OCI-LY7 (cell line): Measurements from ENCODE around the gene PLD5. TPM values are rescaled to one million over a fixed set of nuclear protein-coding genes. Genes with fewer than 3 reads are reported as not detected.
"Not testable (repeated sequence)": the region's sequence is repeated elsewhere in the genome, so short reads cannot be mapped to it uniquely, and the experiment has no call there.

Experiments used
- BruUV-seq: library from RNA; stranded (reverse); fragments of 400-500 nt; replicated peaks from 2 replicates; lab custom pipeline; 2021; lab: Mats Ljungman, UMichigan
- CTCF ChIA-PET: fragments of 300-600 bp; sonication (Branson Sonifier 250); formaldehyde crosslinking; loops from one replicate; lab custom pipeline; 2022; ENCODE audit warnings: antibody characterized with exemption; ENCODE audit not compliant: unreplicated experiment; lab: Charles Lee
- POLR2A ChIA-PET: fragments of 300-600 bp; sonication (Branson Sonifier 250); formaldehyde crosslinking; loops from one replicate; lab custom pipeline; 2022; ENCODE audit warnings: antibody characterized with exemption; lab: Charles Lee
- DNase-seq: peaks from one replicate; pipeline ENCODE4 v3.0.0-alpha.2; 2015; ENCODE audit warnings: low spot score
- H2AFZ ChIP-seq: fragments of 200-600 bp; sonication (generic), shearing (Covaris generic); 2 replicates; pipeline ENCODE4 v1.6.1; 2014; ENCODE audit warnings: mild to moderate bottlenecking, antibody characterized with exemption, low read length, moderate library complexity
- H3K27ac ChIP-seq: fragments of 200-600 bp; sonication (generic); 2 replicates; pipeline ENCODE4 v1.5.1; 2014; ENCODE audit warnings: mixed run types, low read depth, mild to moderate bottlenecking, moderate library complexity, low read length, inconsistent platforms; ENCODE audit not compliant: poor library complexity, severe bottlenecking
- H3K36me3 ChIP-seq: fragments of 200-600 bp; sonication (generic); 2 replicates; pipeline ENCODE4 v1.6.1; 2014; ENCODE audit warnings: mild to moderate bottlenecking, antibody characterized with exemption, low read length, moderate library complexity, mixed read lengths; ENCODE audit not compliant: insufficient read depth
- H3K4me1 ChIP-seq: fragments of 200-600 bp; sonication (generic); 2 replicates; pipeline ENCODE4 v1.5.1; 2014; ENCODE audit warnings: mild to moderate bottlenecking, low read length; ENCODE audit not compliant: insufficient read depth, poor library complexity, severe bottlenecking
- H3K4me2 ChIP-seq: fragments of 200-600 bp; sonication (generic); 2 replicates; pipeline ENCODE4 v1.6.1; 2014; ENCODE audit warnings: mild to moderate bottlenecking, low read length
- H3K4me3 ChIP-seq: fragments of 200-600 bp; sonication (generic); 2 replicates; pipeline ENCODE4 v1.5.1; 2014; ENCODE audit warnings: mild to moderate bottlenecking, low read depth, low read length; ENCODE audit not compliant: poor library complexity, severe bottlenecking
- H3K79me2 ChIP-seq: fragments of 200-600 bp; sonication (generic); 2 replicates; pipeline ENCODE4 v1.6.1; 2016; ENCODE audit warnings: low read depth, mild to moderate bottlenecking, low read length, moderate library complexity, mixed read lengths; ENCODE audit not compliant: insufficient read depth
- H3K9me2 ChIP-seq: fragments of 200-600 bp; sonication (generic); 2 replicates; pipeline ENCODE4 v1.6.1; 2016; ENCODE audit warnings: mild to moderate bottlenecking, low read length, mixed read lengths; ENCODE audit not compliant: insufficient read depth
- H3K9me3 ChIP-seq: fragments of 200-600 bp; sonication (generic); 2 replicates; pipeline ENCODE4 v1.6.1; 2014; ENCODE audit warnings: mild to moderate bottlenecking, mixed run types, low read length, mixed read lengths
- H4K20me1 ChIP-seq: fragments of 200-600 bp; sonication (generic); 2 replicates; pipeline ENCODE4 v1.6.1; 2014; ENCODE audit warnings: mild to moderate bottlenecking, antibody characterized with exemption, low read length, moderate library complexity, mixed read lengths; ENCODE audit not compliant: insufficient read depth
- CTCF ChIP-seq: fragments of 200-600 bp; sonication (generic); conservative IDR thresholded peaks from 2 replicates; pipeline ENCODE4 v1.5.1; 2014; ENCODE audit warnings: mild to moderate bottlenecking, antibody characterized with exemption, low read length, moderate library complexity, mixed read lengths
- EZH2phosphoT487 ChIP-seq: fragments of 200-600 bp; sonication (generic); IDR thresholded peaks from 2 replicates; pipeline ENCODE4 v1.6.1; 2018; ENCODE audit warnings: low read depth, borderline replicate concordance, mild to moderate bottlenecking, mixed run types, antibody characterized with exemption, low read length, moderate library complexity, mixed read lengths
- intact Hi-C: fragments of 100-400 bp; cut with micrococcal nuclease; formaldehyde crosslinking; loops from one replicate; pipeline ENCODE4 v1.10.0; 2022; ENCODE audit not compliant: unreplicated experiment
- total RNA-seq, 2 experiments: library from RNA; depleted of rRNA in 1 of 2; stranded (reverse); fragments of >200 nt in 1 of 2; shearing (Covaris generic) in 1 of 2; gene quantifications; 2 replicates each; pipeline ENCODE4 v1.2.3, GENCODE V29; 2014 to 2022

Gene PLD5
- total RNA-seq, 2 experiments from 2014 or later, result not detected

DNA sequence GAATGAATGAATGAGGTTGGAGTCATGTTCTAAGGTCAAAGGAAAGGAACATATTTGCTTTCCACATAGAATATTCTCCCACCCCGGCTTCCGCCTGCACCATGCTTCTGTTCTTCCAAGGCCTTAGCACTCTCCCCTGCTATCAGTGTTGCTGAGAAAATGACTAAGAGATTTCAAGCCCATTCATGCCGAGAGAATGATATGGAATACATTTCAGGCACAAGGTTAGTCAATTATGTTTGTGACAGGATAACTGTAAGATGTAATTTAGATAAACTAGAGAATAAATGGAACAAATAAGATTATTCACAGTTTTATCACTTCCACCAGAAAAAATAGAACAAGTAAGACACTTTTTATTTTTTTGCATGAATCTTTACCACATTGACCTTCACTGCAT, 122.6 kb downstream of the PLD5 start:
- H3K9me2 ChIP-seq, result no peaks in the 10 kb centered on the region
- no peak for TF ChIP-seq CTCF
- no peak for TF ChIP-seq EZH2phosphoT487
- H3K36me3 ChIP-seq, result no peaks in the 10 kb centered on the region
- no peak for DNase-seq
- H3K4me2 ChIP-seq, result no peak overlapping the region
- ChIA-PET POLR2A (no interaction called here), CTCF (no interaction called here)
- H3K79me2 ChIP-seq, result no peaks in the 10 kb centered on the region
- no peaks in the 10 kb centered on the region for H3K9me3 ChIP-seq
- no peaks in the 10 kb centered on the region for H4K20me1 ChIP-seq
- BruUV-seq, result no TSS peak
- H2AFZ ChIP-seq, result no peak overlapping the region
- intact Hi-C loops, result no loop called here
- H3K4me3 ChIP-seq, result no peak overlapping the region
- no peaks in the 10 kb centered on the region for H3K4me1 ChIP-seq
- H3K27ac ChIP-seq, result no peak overlapping the region

DNA sequence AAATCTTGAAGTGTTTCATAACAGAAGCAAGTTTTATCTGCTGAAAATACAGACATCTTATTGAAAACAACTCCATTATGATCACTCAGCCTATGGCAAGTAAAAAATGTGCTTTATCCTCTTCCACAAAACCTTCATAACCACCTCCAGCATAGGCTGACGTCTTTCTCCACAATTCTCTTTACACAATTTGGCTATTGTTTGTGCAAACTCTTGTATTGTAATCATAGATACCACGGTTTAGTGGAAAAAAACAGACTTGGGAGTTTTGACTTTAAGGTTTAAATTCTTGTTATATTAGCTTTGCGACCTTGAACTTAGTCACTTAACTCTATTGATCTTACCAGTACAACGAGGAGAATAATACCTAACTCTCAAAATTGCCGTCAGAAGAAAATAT, 126.1 kb downstream of the PLD5 start:
- no peaks in the 10 kb centered on the region for H3K9me3 ChIP-seq
- H2AFZ ChIP-seq, result no peak overlapping the region
- no peaks in the 10 kb centered on the region for H3K36me3 ChIP-seq
- ChIA-PET CTCF (no interaction called here), POLR2A (no interaction called here)
- no peaks in the 10 kb centered on the region for H3K79me2 ChIP-seq
- no peaks in the 10 kb centered on the region for H4K20me1 ChIP-seq
- DNase-seq, result no peak
- H3K4me3 ChIP-seq, result no peak overlapping the region
- BruUV-seq, result no TSS peak
- H3K4me1 ChIP-seq, result no peaks in the 10 kb centered on the region
- TF ChIP-seq EZH2phosphoT487 (no peak), CTCF (no peak)
- no peak overlapping the region for H3K4me2 ChIP-seq
- intact Hi-C loops, result no loop called here
- no peak overlapping the region for H3K27ac ChIP-seq
- H3K9me2 ChIP-seq, result no peaks in the 10 kb centered on the region

DNA sequence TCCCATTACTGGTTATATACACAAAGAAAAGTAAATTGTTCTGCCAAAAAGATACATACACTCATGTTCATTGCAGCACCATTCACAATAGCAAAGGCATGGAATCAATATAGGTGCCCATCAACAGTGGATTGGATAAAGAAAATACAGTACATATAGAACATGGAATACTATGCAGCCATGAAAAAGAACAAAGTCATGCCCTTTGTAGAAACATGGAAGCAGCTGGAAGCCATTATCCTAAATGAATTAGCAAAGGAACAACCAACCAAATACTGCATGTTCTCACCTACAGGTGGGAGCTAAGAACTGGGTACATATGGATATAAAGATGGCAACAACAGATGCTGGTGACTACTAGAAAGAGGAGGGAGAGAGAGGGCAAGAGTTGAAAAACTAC, 132.6 kb downstream of the PLD5 start:
- intact Hi-C loops, result no loop called here
- no TSS peak for BruUV-seq
- CTCF ChIA-PET, result no interaction called here

DNA sequence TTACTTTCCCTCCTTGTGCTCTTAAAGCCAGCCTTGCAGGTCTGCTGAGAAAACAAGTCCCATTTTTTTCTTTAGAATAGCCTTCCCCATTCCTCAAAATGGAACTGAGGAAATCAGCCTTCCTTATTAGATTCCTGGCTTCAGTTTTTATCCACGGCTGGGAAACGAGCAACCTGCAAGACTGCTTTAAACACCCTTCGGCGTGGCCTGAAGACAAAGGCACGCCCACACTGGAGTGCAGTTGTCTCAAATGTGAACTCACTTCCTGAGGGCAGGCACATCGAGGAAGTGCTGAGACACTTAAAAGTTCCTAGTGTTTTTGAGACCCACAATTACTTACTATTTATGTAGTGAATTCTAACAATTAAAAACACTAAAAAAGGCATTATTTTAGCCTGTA, 148.4 kb downstream of the PLD5 start:
- DNase-seq, H3K36me3 ChIP-seq, BruUV-seq, H4K20me1 ChIP-seq, H3K4me2 ChIP-seq, POLR2A ChIA-PET, H3K4me1 ChIP-seq, H3K79me2 ChIP-seq, H2AFZ ChIP-seq, CTCF ChIA-PET, H3K4me3 ChIP-seq, H3K9me2 ChIP-seq, intact Hi-C loops, H3K9me3 ChIP-seq, H3K27ac ChIP-seq: not testable (repeated sequence)

More for the DNA sequence above, 132.6 kb downstream of the PLD5 start:
- Histone ChIP-seq H3K9me2 (no peaks in the 10 kb centered on the region), H2AFZ (no peak overlapping the region), H3K4me2 (no peak overlapping the region), H3K4me1 (no peaks in the 10 kb centered on the region), H3K27ac (no peak overlapping the region), H3K36me3 (no peaks in the 10 kb centered on the region), H3K9me3 (no peaks in the 10 kb centered on the region), H4K20me1 (no peaks in the 10 kb centered on the region), H3K4me3 (no peak overlapping the region), H3K79me2 (no peaks in the 10 kb centered on the region)
- no peak for TF ChIP-seq CTCF
- no peak for TF ChIP-seq EZH2phosphoT487
- POLR2A ChIA-PET, result interaction anchor here (0.7 kb wide), 1 partner anchor 9 kb away, joined by 4 read pairs; no protein-coding TSS in a partner anchor
- no peak for DNase-seq
